Measurements from ENCODE around the gene SPOCK1. TPM values are rescaled to one million over a fixed set of nuclear protein-coding genes. Genes with fewer than 3 reads are reported as not detected.

Gene SPOCK1
- total and polyA plus RNA-seq, 2 experiments from 2014 or later = 5.6 to 10.1 TPM

DNA sequence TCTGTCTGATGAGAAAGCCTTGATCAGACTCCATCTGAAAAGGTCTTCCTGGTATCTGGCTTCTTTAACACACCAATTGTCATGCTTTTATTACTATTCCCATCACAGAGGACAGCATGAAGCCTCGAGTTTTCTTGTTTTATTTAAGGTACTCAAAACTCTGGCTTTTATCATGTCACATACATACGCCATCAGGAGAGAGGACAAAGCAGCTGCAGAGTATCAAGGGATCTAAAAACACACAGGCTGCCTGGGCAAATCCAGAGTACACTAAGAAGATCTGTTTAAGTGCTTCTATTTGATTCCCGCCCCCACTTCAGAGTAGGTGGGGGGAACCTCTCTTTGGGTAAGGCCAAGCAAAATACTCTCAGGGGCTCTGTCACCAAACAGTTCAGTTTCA, 277.2 kb downstream of the SPOCK1 start:
- Histone ChIP-seq H3K4me1 (ENCODE audit: insufficient read depth) (peaks cover 4% of the 10 kb centered on the region), H2AFZ (no peak overlapping the region), H3K4me3 (no peak overlapping the region), H3K79me2 (no peaks in the 10 kb centered on the region), H4K20me1 (ENCODE audit: insufficient read depth, poor library complexity, severe bottlenecking) (no peaks in the 10 kb centered on the region), H3K9me3 (ENCODE audit: low read depth) (no peaks in the 10 kb centered on the region), H3K27ac (no peak overlapping the region), H3K4me2 (no peak overlapping the region), H3K36me3 (replicated peaks; ENCODE audit: insufficient read depth, low read depth) (no peaks in the 10 kb centered on the region), H3K27me3 (no peaks in the 10 kb centered on the region), H3K9me2 (replicated peaks; ENCODE audit: insufficient read depth) (no peaks in the 10 kb centered on the region)
- 43% methylated on average over 3 of the region's 3 CpGs for WGBS (ENCODE audit: low lambda C conversion rate, missing lambda C conversion rate)
- TF ChIP-seq, protein P1, sequence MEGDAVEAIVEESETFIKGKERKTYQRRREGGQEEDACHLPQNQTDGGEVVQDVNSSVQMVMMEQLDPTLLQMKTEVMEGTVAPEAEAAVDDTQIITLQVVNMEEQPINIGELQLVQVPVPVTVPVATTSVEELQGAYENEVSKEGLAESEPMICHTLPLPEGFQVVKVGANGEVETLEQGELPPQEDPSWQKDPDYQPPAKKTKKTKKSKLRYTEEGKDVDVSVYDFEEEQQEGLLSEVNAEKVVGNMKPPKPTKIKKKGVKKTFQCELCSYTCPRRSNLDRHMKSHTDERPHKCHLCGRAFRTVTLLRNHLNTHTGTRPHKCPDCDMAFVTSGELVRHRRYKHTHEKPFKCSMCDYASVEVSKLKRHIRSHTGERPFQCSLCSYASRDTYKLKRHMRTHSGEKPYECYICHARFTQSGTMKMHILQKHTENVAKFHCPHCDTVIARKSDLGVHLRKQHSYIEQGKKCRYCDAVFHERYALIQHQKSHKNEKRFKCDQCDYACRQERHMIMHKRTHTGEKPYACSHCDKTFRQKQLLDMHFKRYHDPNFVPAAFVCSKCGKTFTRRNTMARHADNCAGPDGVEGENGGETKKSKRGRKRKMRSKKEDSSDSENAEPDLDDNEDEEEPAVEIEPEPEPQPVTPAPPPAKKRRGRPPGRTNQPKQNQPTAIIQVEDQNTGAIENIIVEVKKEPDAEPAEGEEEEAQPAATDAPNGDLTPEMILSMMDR (IDR thresholded peaks at IDR 0.05; ENCODE audit: poor library complexity) = no peak
- TF ChIP-seq EZH2 (IDR thresholded peaks at IDR 0.05; ENCODE audit: borderline replicate concordance) (no peak), EZH2phosphoT487 (IDR thresholded peaks at IDR 0.05; ENCODE audit: low read depth, severe bottlenecking, unreplicated experiment) (no peak)
- no peak for DNase-seq (ENCODE audit: low spot score)

DNA sequence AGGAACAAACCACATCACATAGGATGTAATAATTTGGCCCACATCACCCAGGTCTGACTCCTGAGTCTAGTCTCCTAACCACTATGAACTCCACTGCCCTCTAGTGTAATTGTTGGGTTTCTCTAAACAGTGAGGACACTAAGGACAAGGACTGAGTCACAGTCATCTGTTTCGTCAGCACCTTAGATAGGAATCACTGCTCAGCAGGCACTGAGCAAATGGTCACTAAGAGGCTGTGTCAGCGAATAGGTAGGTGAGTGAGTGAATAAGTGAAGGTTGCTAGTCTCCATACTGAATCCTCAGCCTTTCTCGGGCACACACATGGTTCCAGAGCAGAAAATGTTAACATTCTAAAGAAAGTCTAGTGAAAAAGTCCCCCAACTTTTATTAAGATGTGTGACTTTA, 278.6 kb downstream of the SPOCK1 start:
- Histone ChIP-seq H3K4me2 (no peak overlapping the region), H3K4me1 (ENCODE audit: insufficient read depth) (peaks cover 7% of the 10 kb centered on the region), H3K36me3 (replicated peaks; ENCODE audit: insufficient read depth, low read depth) (no peaks in the 10 kb centered on the region), H3K9me2 (replicated peaks; ENCODE audit: insufficient read depth) (no peaks in the 10 kb centered on the region), H3K27me3 (no peaks in the 10 kb centered on the region), H2AFZ (no peak overlapping the region), H3K79me2 (no peaks in the 10 kb centered on the region), H3K4me3 (no peak overlapping the region), H3K27ac (no peak overlapping the region), H4K20me1 (ENCODE audit: insufficient read depth, poor library complexity, severe bottlenecking) (no peaks in the 10 kb centered on the region), H3K9me3 (ENCODE audit: low read depth) (no peaks in the 10 kb centered on the region)
- 44% methylated on average over 3 of the region's 3 CpGs for WGBS (ENCODE audit: low lambda C conversion rate, missing lambda C conversion rate)
- TF ChIP-seq, protein P1 (IDR thresholded peaks at IDR 0.05; ENCODE audit: poor library complexity) = peak; percentile 58
- no peak for TF ChIP-seq EZH2phosphoT487 (IDR thresholded peaks at IDR 0.05; ENCODE audit: low read depth, severe bottlenecking, unreplicated experiment)
- no peak for TF ChIP-seq EZH2 (IDR thresholded peaks at IDR 0.05; ENCODE audit: borderline replicate concordance)
- DNase-seq (ENCODE audit: low spot score) = peak; percentile 81

DNA sequence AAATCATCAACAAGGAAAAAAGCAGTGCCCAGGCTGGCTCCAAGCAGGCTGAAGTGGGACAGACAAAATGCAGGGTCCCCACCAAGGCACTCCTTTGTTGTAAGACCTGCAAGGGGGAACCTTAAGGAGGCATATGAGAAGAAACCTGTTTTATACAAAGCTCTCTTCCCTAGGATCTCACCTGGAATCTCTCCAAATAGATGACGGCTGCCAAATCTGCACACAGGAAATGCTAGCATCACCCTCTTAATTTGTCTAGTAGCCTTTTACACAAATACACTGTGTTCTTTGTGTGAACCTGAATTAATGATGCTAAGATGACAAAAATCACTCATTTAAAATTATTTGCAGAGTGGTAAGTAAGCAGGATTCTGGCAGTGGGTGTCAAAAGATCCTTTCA, 280.2 kb downstream of the SPOCK1 start:
- H3K4me1 ChIP-seq (ENCODE audit: insufficient read depth) = peaks cover 7% of the 10 kb centered on the region

More for the DNA sequence above, 280.2 kb downstream of the SPOCK1 start:
- WGBS (ENCODE audit: low lambda C conversion rate, missing lambda C conversion rate) = 63% methylated on average over 1 of the region's 1 CpG
- H3K79me2 ChIP-seq = no peaks in the 10 kb centered on the region
- H3K9me3 ChIP-seq (ENCODE audit: low read depth) = no peaks in the 10 kb centered on the region
- no peak overlapping the region for H3K27ac ChIP-seq
- H3K4me2 ChIP-seq = no peak overlapping the region
- no peak overlapping the region for H2AFZ ChIP-seq
- no peaks in the 10 kb centered on the region for H3K9me2 ChIP-seq (replicated peaks; ENCODE audit: insufficient read depth)
- H3K27me3 ChIP-seq = no peaks in the 10 kb centered on the region
- H3K4me3 ChIP-seq = no peak overlapping the region
- TF ChIP-seq EZH2 (IDR thresholded peaks at IDR 0.05; ENCODE audit: borderline replicate concordance) (no peak), EZH2phosphoT487 (IDR thresholded peaks at IDR 0.05; ENCODE audit: low read depth, severe bottlenecking, unreplicated experiment) (no peak)
- TF ChIP-seq, protein P1 (IDR thresholded peaks at IDR 0.05; ENCODE audit: poor library complexity) = no peak
- no peaks in the 10 kb centered on the region for H4K20me1 ChIP-seq (ENCODE audit: insufficient read depth, poor library complexity, severe bottlenecking)
- DNase-seq (ENCODE audit: low spot score) = no peak
- H3K36me3 ChIP-seq (replicated peaks; ENCODE audit: insufficient read depth, low read depth) = no peaks in the 10 kb centered on the region

All from hepatocyte (in vitro differentiated cells).